OCI-LY1 (cell line): ENCODE data around the gene IQSEC1.

Experiments
- H2AFZ ChIP-seq: fragments of 200-600 bp; sonication (generic), shearing (Covaris generic); 2 replicates; pipeline ENCODE4 v1.6.0; 2014; ENCODE audit warnings: antibody characterized with exemption, mild to moderate bottlenecking, low read length
- H3F3A ChIP-seq: fragments of 200-600 bp; sonication (generic), shearing (Covaris generic); 2 replicates; pipeline ENCODE4 v1.6.0; 2014; ENCODE audit warnings: mild to moderate bottlenecking, antibody characterized with exemption, low read length, moderate library complexity; ENCODE audit not compliant: insufficient read depth
- H3K27ac ChIP-seq: fragments of 200-600 bp; sonication (generic); 2 replicates; pipeline ENCODE4 v1.5.1; 2014; ENCODE audit warnings: low read length, mixed run types, mild to moderate bottlenecking, low read depth; ENCODE audit not compliant: poor library complexity, severe bottlenecking
- H3K27me3 ChIP-seq: fragments of 200-600 bp; sonication (generic); 2 replicates; pipeline ENCODE4 v1.6.0; 2014; ENCODE audit warnings: antibody characterized with exemption, mild to moderate bottlenecking, low read length, moderate library complexity; ENCODE audit not compliant: insufficient read depth
- H3K36me3 ChIP-seq: fragments of 200-600 bp; sonication (generic); 2 replicates; pipeline ENCODE4 v1.6.1; 2014; ENCODE audit warnings: mild to moderate bottlenecking, antibody characterized with exemption, low read length, moderate library complexity, mixed read lengths; ENCODE audit not compliant: insufficient read depth
- H3K4me1 ChIP-seq: fragments of 200-600 bp; sonication (generic); 2 replicates; pipeline ENCODE4 v1.5.1; 2014; ENCODE audit warnings: mild to moderate bottlenecking, low read length, moderate library complexity; ENCODE audit not compliant: insufficient read depth, severe bottlenecking
- H3K4me2 ChIP-seq: fragments of 200-600 bp; sonication (generic), shearing (Covaris generic); 2 replicates; pipeline ENCODE4 v1.6.1; 2014; ENCODE audit warnings: low read length
- H3K4me3 ChIP-seq: fragments of 200-600 bp; sonication (generic); 2 replicates; pipeline ENCODE4 v1.5.1; 2014; ENCODE audit warnings: low read length, low read depth, mild to moderate bottlenecking, mixed read lengths; ENCODE audit not compliant: poor library complexity, severe bottlenecking
- H3K79me2 ChIP-seq: fragments of 200-600 bp; shearing (Covaris generic); 2 replicates; pipeline ENCODE4 v1.6.1; 2016; ENCODE audit warnings: mixed run types, low read length, mixed read lengths; ENCODE audit not compliant: insufficient read depth
- H3K9ac ChIP-seq: fragments of 200-600 bp; sonication (generic), shearing (Covaris generic); 2 replicates; pipeline ENCODE4 v1.6.1; 2014; ENCODE audit warnings: mild to moderate bottlenecking, low read length, mixed read lengths
- H3K9me2 ChIP-seq: fragments of 200-600 bp; sonication (generic), shearing (Covaris generic); 2 replicates; pipeline ENCODE4 v1.6.1; 2014; ENCODE audit warnings: low read depth, mild to moderate bottlenecking, low read length, mixed read lengths
- H3K9me3 ChIP-seq: fragments of 200-600 bp; shearing (Covaris generic); 2 replicates; pipeline ENCODE4 v1.6.1; 2014; ENCODE audit warnings: low read length, mixed read lengths
- H4K20me1 ChIP-seq: fragments of 200-600 bp; sonication (generic), shearing (Covaris generic); 2 replicates; pipeline ENCODE4 v1.6.0; 2016; ENCODE audit warnings: mild to moderate bottlenecking, low read length; ENCODE audit not compliant: insufficient read depth
- EZH2 ChIP-seq: fragments of 200-600 bp; sonication (generic), shearing (Covaris generic); IDR thresholded peaks from 2 replicates; pipeline ENCODE4 v1.8.0; 2017; ENCODE audit warnings: borderline replicate concordance, mixed run types, mild to moderate bottlenecking, antibody characterized with exemption, low read length, moderate library complexity, mixed read lengths
- TF ChIP-seq, protein P1 (sequence below): fragments of 200-600 bp; sonication (generic), shearing (Covaris generic); IDR thresholded peaks from 2 replicates; pipeline ENCODE4 v1.5.1; 2017; ENCODE audit warnings: mild to moderate bottlenecking, antibody characterized with exemption, low read length, moderate library complexity, mixed read lengths

Gene IQSEC1

GRCh38 chr3:13053420-13053819 is 19.8 kb downstream of the IQSEC1 start:
- Histone ChIP-seq H3K36me3 (no peaks in the 10 kb centered on the region), H3K9ac (no peak overlapping the region), H2AFZ (no peak overlapping the region), H3K4me1 (no peaks in the 10 kb centered on the region), H3K9me3 (no peaks in the 10 kb centered on the region), H3K4me2 (no peak overlapping the region), H3K79me2 (no peaks in the 10 kb centered on the region), H3K4me3 (no peak overlapping the region), H4K20me1 (no peaks in the 10 kb centered on the region), H3F3A (no peaks in the 10 kb centered on the region), H3K9me2 (no peaks in the 10 kb centered on the region), H3K27me3 (0 out of 2 replicates have a peak, but pooled peaks cover 8% of the 10 kb centered on the region), H3K27ac (no peak overlapping the region)
- TF ChIP-seq, protein P1, sequence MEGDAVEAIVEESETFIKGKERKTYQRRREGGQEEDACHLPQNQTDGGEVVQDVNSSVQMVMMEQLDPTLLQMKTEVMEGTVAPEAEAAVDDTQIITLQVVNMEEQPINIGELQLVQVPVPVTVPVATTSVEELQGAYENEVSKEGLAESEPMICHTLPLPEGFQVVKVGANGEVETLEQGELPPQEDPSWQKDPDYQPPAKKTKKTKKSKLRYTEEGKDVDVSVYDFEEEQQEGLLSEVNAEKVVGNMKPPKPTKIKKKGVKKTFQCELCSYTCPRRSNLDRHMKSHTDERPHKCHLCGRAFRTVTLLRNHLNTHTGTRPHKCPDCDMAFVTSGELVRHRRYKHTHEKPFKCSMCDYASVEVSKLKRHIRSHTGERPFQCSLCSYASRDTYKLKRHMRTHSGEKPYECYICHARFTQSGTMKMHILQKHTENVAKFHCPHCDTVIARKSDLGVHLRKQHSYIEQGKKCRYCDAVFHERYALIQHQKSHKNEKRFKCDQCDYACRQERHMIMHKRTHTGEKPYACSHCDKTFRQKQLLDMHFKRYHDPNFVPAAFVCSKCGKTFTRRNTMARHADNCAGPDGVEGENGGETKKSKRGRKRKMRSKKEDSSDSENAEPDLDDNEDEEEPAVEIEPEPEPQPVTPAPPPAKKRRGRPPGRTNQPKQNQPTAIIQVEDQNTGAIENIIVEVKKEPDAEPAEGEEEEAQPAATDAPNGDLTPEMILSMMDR = no peak
- TF ChIP-seq EZH2 = no peak

GRCh38 chr3:13052191-13052820 is 20.9 kb downstream of the IQSEC1 start:
- H3K9me2 ChIP-seq = no peaks in the 10 kb centered on the region
- no peak overlapping the region for H3K4me2 ChIP-seq
- H3K27ac ChIP-seq = no peak overlapping the region
- peaks cover 2% of the 10 kb centered on the region for H3K4me1 ChIP-seq
- H3K79me2 ChIP-seq = no peaks in the 10 kb centered on the region
- no peak overlapping the region for H2AFZ ChIP-seq
- H3K36me3 ChIP-seq = no peaks in the 10 kb centered on the region
- no peaks in the 10 kb centered on the region for H3F3A ChIP-seq
- H3K9ac ChIP-seq = no peak overlapping the region
- no peak for TF ChIP-seq EZH2
- TF ChIP-seq, protein P1 = no peak
- H3K9me3 ChIP-seq = no peaks in the 10 kb centered on the region
- H4K20me1 ChIP-seq = no peaks in the 10 kb centered on the region
- H3K4me3 ChIP-seq = no peak overlapping the region
- H3K27me3 ChIP-seq = 0 out of 2 replicates have a peak, but pooled peaks cover 8% of the 10 kb centered on the region

- no peak for TF ChIP-seq EZH2
- TF ChIP-seq, protein P1 = no peak
- Histone ChIP-seq H3K9ac (no peak overlapping the region), H3K4me1 (peaks cover 9% of the 10 kb centered on the region), H3K4me2 (no peak overlapping the region), H4K20me1 (no peaks in the 10 kb centered on the region), H3K79me2 (no peaks in the 10 kb centered on the region), H3K9me2 (no peaks in the 10 kb centered on the region), H2AFZ (no peak overlapping the region), H3K4me3 (no peak overlapping the region), H3K27me3 (0 out of 2 replicates have a peak, but pooled peaks cover 8% of the 10 kb centered on the region), H3K9me3 (no peaks in the 10 kb centered on the region), H3K27ac (no peak overlapping the region), H3K36me3 (no peaks in the 10 kb centered on the region), H3F3A (no peaks in the 10 kb centered on the region)
Observed at GRCh38 chr3:13051581-13051980, 21.6 kb downstream of the IQSEC1 start.
